HepG2 (cell line): ENCODE measurements around the gene HSD3B7. TPM values are rescaled to one million over a fixed set of nuclear protein-coding genes. Genes with fewer than 3 reads are reported as not detected.
A peak's percentile ranks its signal among the peaks of the same experiment; 100 is the strongest.

Source experiments
- MZF1 ChIP-seq: sonication (generic); formaldehyde crosslinking; IDR thresholded peaks from 2 replicates; pipeline ENCODE4 v1.8.1; 2023; ENCODE audit warnings: mild to moderate bottlenecking, missing genetic modification reagents, borderline replicate concordance
- NR1H2 ChIP-seq: sonication (generic); formaldehyde crosslinking; IDR thresholded peaks from 2 replicates; pipeline ENCODE4 v1.8.1; 2022; ENCODE audit warnings: low read depth, missing genetic modification reagents, borderline replicate concordance
- SIX1 ChIP-seq: sonication (generic); formaldehyde crosslinking; IDR thresholded peaks from 2 replicates; pipeline ENCODE4 v1.4.0; 2020; ENCODE audit warnings: missing genetic modification reagents, borderline replicate concordance
- SMC3 ChIP-seq: IDR thresholded peaks from 2 replicates; pipeline ENCODE4 v1.6.1; 2011; ENCODE audit warnings: low read length, improper control_type of control experiment
- U2AF2 ChIP-seq: fragments of 200-400 bp; formaldehyde crosslinking; IDR thresholded peaks from 2 replicates; pipeline ENCODE4 v1.6.1; 2017; ENCODE audit warnings: low read depth, mild to moderate bottlenecking, low read length
- WIZ ChIP-seq: sonication (generic); formaldehyde crosslinking; IDR thresholded peaks from 2 replicates; pipeline ENCODE4 v1.5.1; 2020; ENCODE audit warnings: mild to moderate bottlenecking, missing genetic modification reagents
- ZNF567 ChIP-seq: sonication (generic); formaldehyde crosslinking; IDR thresholded peaks from 2 replicates; pipeline ENCODE4 v1.8.1; 2023; ENCODE audit warnings: mild to moderate bottlenecking, missing genetic modification reagents, borderline replicate concordance
- ZNF589 ChIP-seq: sonication (generic); formaldehyde crosslinking; conservative IDR thresholded peaks from 2 replicates; pipeline ENCODE4 v1.8.0; 2022; ENCODE audit warnings: mild to moderate bottlenecking, moderate library complexity, missing genetic modification reagents
- ZNF772 ChIP-seq: sonication (generic); formaldehyde crosslinking; IDR thresholded peaks from 2 replicates; pipeline ENCODE4 v1.5.0; 2020; ENCODE audit warnings: mild to moderate bottlenecking, missing genetic modification reagents
- ZNF775 ChIP-seq: sonication (generic); formaldehyde crosslinking; IDR thresholded peaks from 2 replicates; pipeline ENCODE4 v1.4.0; 2020; ENCODE audit warnings: missing genetic modification reagents, mild to moderate bottlenecking, moderate library complexity, borderline replicate concordance
- ZNF781 ChIP-seq: sonication (generic); formaldehyde crosslinking; IDR thresholded peaks from 2 replicates; pipeline ENCODE4 v1.5.1; 2020; ENCODE audit warnings: borderline replicate concordance, mild to moderate bottlenecking, missing genetic modification reagents; ENCODE audit errors: not compliant biosample characterization
- ZNF839 ChIP-seq: sonication (generic); formaldehyde crosslinking; IDR thresholded peaks from 2 replicates; pipeline ENCODE4 v1.4.0; 2020; ENCODE audit warnings: missing genetic modification reagents, mild to moderate bottlenecking, borderline replicate concordance
- polyA plus RNA-seq, 8 experiments: library from polyadenylated mRNA; depleted of rRNA in 3 of 8; stranded (reverse) in 7 of 8; unstranded in 1 of 8; fragments of >200 nt; fragmentation: Illumina TruSeq in 4 of 8; extraction: Trizol in 4 of 8; gene quantifications; 2 replicates each; pipeline versions ENCODE4 v1.2.1 to v1.2.3, GENCODE V29; 2011 to 2016; ENCODE audit warnings: low read depth in 4 of 8, missing spikeins in 1 of 8, mixed read lengths in 1 of 8; ENCODE audit not compliant: insufficient read depth in 1 of 8
- total RNA-seq, 5 experiments: library from RNA; depleted of rRNA; stranded (reverse); fragments of >200 nt; fragmentation: Illumina TruSeq; extraction: Trizol; gene quantifications; 2 replicates each; pipeline ENCODE4 v1.2.3, GENCODE V29; 2016; ENCODE audit warnings: low read depth in 1 of 5
- TF ChIP-seq, protein P1 (sequence below): fragments of 450-650 bp; IDR thresholded peaks from 2 replicates; pipeline ENCODE4 v1.6.1; 2017
- TF ChIP-seq, protein P2 (sequence below): sonication (generic); IDR thresholded peaks from 2 replicates; pipeline ENCODE4 v1.6.1; 2016; ENCODE audit warnings: low read depth, borderline replicate concordance
- TF ChIP-seq, protein P3 (sequence below): sonication (generic); formaldehyde crosslinking; IDR thresholded peaks from 2 replicates; pipeline ENCODE4 v1.5.1; 2020; ENCODE audit warnings: missing genetic modification reagents, mild to moderate bottlenecking, borderline replicate concordance
- TF ChIP-seq, protein P4 (sequence below): sonication (generic); formaldehyde crosslinking; IDR thresholded peaks from 2 replicates; pipeline ENCODE4 v1.4.0; 2020; ENCODE audit warnings: missing genetic modification reagents, borderline replicate concordance
- TF ChIP-seq, protein P5 (sequence below): sonication (generic); formaldehyde crosslinking; IDR thresholded peaks from 2 replicates; pipeline ENCODE4 v1.4.0; 2020; ENCODE audit warnings: missing genetic modification reagents

Gene HSD3B7
- total and polyA plus RNA-seq, 2 of the 13 experiments (the other 11 are each of a cell fraction or from before 2014, with no cell fraction given), result 32.9 to 69.7 TPM

DNA sequence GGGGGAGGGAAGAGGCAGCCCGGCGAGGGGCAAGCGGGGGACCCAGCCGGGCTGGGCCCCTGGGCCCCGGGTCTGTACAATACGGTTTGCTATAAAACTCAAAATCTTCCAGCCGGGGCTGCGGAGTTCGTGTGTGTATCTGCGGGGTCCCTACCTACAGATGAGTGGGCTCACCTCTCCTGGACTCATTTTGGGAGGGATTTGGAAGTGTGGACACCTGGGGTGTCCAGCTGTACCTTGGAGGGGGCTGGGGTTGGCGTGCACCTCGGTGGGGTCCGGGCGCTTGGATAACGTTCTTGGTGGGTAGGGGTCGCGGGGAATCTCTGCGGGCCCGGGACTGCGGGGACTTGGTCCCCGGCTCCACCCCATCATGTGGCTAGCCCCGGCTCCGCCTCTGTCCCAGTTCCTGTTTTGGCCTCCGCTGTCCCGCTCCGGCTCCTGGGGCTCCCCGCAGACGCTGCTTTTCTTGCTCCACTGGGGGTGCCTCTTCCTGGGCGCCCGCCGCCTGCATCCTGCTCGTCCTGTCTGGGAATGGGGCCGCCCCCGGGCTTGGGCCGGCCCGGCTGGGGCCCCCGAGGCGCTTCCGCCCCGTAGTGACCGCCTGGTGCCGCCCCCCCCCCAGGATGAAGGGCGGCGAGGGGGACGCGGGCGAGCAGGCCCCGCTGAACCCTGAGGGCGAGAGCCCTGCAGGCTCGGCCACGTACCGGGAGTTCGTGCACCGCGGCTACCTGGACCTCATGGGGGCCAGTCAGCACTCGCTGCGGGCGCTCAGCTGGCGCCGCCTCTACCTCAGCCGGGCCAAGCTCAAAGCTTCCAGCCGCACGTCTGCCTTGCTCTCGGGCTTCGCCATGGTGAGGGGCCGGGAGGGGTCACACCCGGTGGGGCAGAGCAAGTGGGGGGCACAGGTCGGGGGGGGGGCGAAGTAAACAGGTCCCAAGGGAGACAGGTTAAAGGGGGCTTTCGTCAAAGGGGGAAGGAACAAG, 36.0 kb upstream of the HSD3B7 start, which contains the start of gene ORAI3 (continued):
- TF ChIP-seq, protein P1, sequence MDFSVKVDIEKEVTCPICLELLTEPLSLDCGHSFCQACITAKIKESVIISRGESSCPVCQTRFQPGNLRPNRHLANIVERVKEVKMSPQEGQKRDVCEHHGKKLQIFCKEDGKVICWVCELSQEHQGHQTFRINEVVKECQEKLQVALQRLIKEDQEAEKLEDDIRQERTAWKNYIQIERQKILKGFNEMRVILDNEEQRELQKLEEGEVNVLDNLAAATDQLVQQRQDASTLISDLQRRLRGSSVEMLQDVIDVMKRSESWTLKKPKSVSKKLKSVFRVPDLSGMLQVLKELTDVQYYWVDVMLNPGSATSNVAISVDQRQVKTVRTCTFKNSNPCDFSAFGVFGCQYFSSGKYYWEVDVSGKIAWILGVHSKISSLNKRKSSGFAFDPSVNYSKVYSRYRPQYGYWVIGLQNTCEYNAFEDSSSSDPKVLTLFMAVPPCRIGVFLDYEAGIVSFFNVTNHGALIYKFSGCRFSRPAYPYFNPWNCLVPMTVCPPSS, result no peak
- no peak for TF ChIP-seq NR1H2
- TF ChIP-seq SMC3, result no peak
- no peak for TF ChIP-seq WIZ (CRISPR knock-in tag)
- TF ChIP-seq MZF1 (CRISPR knock-in tag), result no peak; the same call in 1 of the 2 replicates
- TF ChIP-seq, protein P2, sequence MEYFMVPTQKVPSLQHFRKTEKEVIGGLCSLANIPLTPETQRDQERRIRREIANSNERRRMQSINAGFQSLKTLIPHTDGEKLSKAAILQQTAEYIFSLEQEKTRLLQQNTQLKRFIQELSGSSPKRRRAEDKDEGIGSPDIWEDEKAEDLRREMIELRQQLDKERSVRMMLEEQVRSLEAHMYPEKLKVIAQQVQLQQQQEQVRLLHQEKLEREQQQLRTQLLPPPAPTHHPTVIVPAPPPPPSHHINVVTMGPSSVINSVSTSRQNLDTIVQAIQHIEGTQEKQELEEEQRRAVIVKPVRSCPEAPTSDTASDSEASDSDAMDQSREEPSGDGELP, result no peak
- no peak for TF ChIP-seq SIX1 (CRISPR knock-in tag)
- TF ChIP-seq ZNF589, result no peak
- TF ChIP-seq ZNF567, result peak; percentile 92; the same call in 1 of the 2 replicates
- TF ChIP-seq ZNF781 (CRISPR knock-in tag), result no peak
- TF ChIP-seq, protein P3, sequence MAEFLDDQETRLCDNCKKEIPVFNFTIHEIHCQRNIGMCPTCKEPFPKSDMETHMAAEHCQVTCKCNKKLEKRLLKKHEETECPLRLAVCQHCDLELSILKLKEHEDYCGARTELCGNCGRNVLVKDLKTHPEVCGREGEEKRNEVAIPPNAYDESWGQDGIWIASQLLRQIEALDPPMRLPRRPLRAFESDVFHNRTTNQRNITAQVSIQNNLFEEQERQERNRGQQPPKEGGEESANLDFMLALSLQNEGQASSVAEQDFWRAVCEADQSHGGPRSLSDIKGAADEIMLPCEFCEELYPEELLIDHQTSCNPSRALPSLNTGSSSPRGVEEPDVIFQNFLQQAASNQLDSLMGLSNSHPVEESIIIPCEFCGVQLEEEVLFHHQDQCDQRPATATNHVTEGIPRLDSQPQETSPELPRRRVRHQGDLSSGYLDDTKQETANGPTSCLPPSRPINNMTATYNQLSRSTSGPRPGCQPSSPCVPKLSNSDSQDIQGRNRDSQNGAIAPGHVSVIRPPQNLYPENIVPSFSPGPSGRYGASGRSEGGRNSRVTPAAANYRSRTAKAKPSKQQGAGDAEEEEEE (CRISPR knock-in tag), result 0 out of 2 replicates have a peak, but pooled peaks have one; percentile 47
- TF ChIP-seq U2AF2, result no peak
- no peak for TF ChIP-seq ZNF772 (CRISPR knock-in tag)
- TF ChIP-seq, protein P4, sequence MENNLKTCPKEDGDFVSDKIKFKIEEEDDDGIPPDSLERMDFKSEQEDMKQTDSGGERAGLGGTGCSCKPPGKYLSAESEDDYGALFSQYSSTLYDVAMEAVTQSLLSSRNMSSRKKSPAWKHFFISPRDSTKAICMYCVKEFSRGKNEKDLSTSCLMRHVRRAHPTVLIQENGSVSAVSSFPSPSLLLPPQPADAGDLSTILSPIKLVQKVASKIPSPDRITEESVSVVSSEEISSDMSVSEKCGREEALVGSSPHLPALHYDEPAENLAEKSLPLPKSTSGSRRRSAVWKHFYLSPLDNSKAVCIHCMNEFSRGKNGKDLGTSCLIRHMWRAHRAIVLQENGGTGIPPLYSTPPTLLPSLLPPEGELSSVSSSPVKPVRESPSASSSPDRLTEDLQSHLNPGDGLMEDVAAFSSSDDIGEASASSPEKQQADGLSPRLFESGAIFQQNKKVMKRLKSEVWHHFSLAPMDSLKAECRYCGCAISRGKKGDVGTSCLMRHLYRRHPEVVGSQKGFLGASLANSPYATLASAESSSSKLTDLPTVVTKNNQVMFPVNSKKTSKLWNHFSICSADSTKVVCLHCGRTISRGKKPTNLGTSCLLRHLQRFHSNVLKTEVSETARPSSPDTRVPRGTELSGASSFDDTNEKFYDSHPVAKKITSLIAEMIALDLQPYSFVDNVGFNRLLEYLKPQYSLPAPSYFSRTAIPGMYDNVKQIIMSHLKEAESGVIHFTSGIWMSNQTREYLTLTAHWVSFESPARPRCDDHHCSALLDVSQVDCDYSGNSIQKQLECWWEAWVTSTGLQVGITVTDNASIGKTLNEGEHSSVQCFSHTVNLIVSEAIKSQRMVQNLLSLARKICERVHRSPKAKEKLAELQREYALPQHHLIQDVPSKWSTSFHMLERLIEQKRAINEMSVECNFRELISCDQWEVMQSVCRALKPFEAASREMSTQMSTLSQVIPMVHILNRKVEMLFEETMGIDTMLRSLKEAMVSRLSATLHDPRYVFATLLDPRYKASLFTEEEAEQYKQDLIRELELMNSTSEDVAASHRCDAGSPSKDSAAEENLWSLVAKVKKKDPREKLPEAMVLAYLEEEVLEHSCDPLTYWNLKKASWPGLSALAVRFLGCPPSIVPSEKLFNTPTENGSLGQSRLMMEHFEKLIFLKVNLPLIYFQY (CRISPR knock-in tag), result peak; percentile 73; the same call in 1 of the 2 replicates
- no peak for TF ChIP-seq ZNF775 (CRISPR knock-in tag)
- TF ChIP-seq ZNF839 (CRISPR knock-in tag), result no peak
- TF ChIP-seq, protein P5, sequence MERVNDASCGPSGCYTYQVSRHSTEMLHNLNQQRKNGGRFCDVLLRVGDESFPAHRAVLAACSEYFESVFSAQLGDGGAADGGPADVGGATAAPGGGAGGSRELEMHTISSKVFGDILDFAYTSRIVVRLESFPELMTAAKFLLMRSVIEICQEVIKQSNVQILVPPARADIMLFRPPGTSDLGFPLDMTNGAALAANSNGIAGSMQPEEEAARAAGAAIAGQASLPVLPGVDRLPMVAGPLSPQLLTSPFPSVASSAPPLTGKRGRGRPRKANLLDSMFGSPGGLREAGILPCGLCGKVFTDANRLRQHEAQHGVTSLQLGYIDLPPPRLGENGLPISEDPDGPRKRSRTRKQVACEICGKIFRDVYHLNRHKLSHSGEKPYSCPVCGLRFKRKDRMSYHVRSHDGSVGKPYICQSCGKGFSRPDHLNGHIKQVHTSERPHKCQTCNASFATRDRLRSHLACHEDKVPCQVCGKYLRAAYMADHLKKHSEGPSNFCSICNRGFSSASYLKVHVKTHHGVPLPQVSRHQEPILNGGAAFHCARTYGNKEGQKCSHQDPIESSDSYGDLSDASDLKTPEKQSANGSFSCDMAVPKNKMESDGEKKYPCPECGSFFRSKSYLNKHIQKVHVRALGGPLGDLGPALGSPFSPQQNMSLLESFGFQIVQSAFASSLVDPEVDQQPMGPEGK (CRISPR knock-in tag), result peak; percentile 85
